ENCODE data around the gene ATP2C2. TPM values are rescaled to one million over a fixed set of nuclear protein-coding genes. Genes with fewer than 3 reads are reported as not detected.

ATP2C2 gene
- total RNA-seq, 1 experiment from 2014 or later = not detected

GRCh38 chr16:84496991-84497390 is 128.7 kb downstream of the ATP2C2 start:
- no peak for TF ChIP-seq CTCF (IDR thresholded peaks at IDR 0.05; ENCODE audit: unreplicated experiment)
- Mint-ChIP-seq H3K9me3 (ENCODE audit: unreplicated experiment) (no peaks in the 10 kb centered on the region), H3K4me3 (ENCODE audit: unreplicated experiment) (no peak overlapping the region), H3K4me1 (ENCODE audit: insufficient read depth, unreplicated experiment) (peaks cover 25% of the 10 kb centered on the region), H3K27ac (ENCODE audit: low read depth, unreplicated experiment) (no peak overlapping the region), H3K27me3 (ENCODE audit: insufficient read depth, unreplicated experiment) (no peaks in the 10 kb centered on the region), H3K36me3 (ENCODE audit: insufficient read depth, unreplicated experiment) (peaks cover 76% of the 10 kb centered on the region)
- DNase-seq (ENCODE audit: unreplicated experiment) = no peak
- BruUV-seq (replicated peaks) = no TSS peak
- ChIA-PET CTCF (interaction anchor here (0.6 to 1.4 kb wide), 5 partner anchors 9 to 414 kb away, joined by 3 to 7 read pairs (median 4); no protein-coding TSS in a partner anchor), POLR2A (interaction anchor here (0.7 to 1.2 kb wide), 2 partner anchors 10 to 287 kb away, joined by 3 to 6 read pairs; no protein-coding TSS in a partner anchor)
- intact Hi-C loops (cut with micrococcal nuclease) = no loop called here

- DNase-seq (ENCODE audit: unreplicated experiment) = no peak
- TF ChIP-seq CTCF (IDR thresholded peaks at IDR 0.05; ENCODE audit: unreplicated experiment) = no peak
- no TSS peak for BruUV-seq (replicated peaks)
- Mint-ChIP-seq H3K4me1 (ENCODE audit: insufficient read depth, unreplicated experiment) (peaks cover 31% of the 10 kb centered on the region), H3K27me3 (ENCODE audit: insufficient read depth, unreplicated experiment) (no peaks in the 10 kb centered on the region), H3K36me3 (ENCODE audit: insufficient read depth, unreplicated experiment) (peaks cover 71% of the 10 kb centered on the region), H3K4me3 (ENCODE audit: unreplicated experiment) (no peak overlapping the region), H3K27ac (ENCODE audit: low read depth, unreplicated experiment) (no peak overlapping the region), H3K9me3 (ENCODE audit: unreplicated experiment) (no peaks in the 10 kb centered on the region)
- CTCF ChIA-PET = interaction anchor here (0.6 to 1.5 kb wide), 9 partner anchors 8 to 502 kb away, joined by 3 to 7 read pairs (median 4); no protein-coding TSS in a partner anchor
- intact Hi-C loops (cut with micrococcal nuclease) = no loop called here
- POLR2A ChIA-PET = interaction anchor here (0.7 to 1.2 kb wide), 2 partner anchors 10 to 287 kb away, joined by 3 to 6 read pairs; no protein-coding TSS in a partner anchor
Observed at GRCh38 chr16:84497418-84498222, 129.3 kb downstream of the ATP2C2 start.

- intact Hi-C loops (cut with micrococcal nuclease) = no loop called here
- no peak overlapping the region for H3K4me3 Mint-ChIP-seq (ENCODE audit: unreplicated experiment)
- H3K27me3 Mint-ChIP-seq (ENCODE audit: insufficient read depth, unreplicated experiment) = no peaks in the 10 kb centered on the region
- no peaks in the 10 kb centered on the region for H3K9me3 Mint-ChIP-seq (ENCODE audit: unreplicated experiment)
- BruUV-seq (replicated peaks) = no TSS peak
- TF ChIP-seq CTCF (IDR thresholded peaks at IDR 0.05; ENCODE audit: unreplicated experiment) = no peak
- no peak overlapping the region for H3K27ac Mint-ChIP-seq (ENCODE audit: low read depth, unreplicated experiment)
- ChIA-PET POLR2A (interaction anchor here (0.6 kb wide), 1 partner anchor 103 kb away, joined by 3 read pairs; no protein-coding TSS in a partner anchor), CTCF (interaction anchor here (0.6 to 1.5 kb wide), 6 partner anchors 12 to 503 kb away, joined by 3 to 6 read pairs (median 4); no protein-coding TSS in a partner anchor)
- H3K4me1 Mint-ChIP-seq (ENCODE audit: insufficient read depth, unreplicated experiment) = peaks cover 37% of the 10 kb centered on the region
- no peak for DNase-seq (ENCODE audit: unreplicated experiment)
- H3K36me3 Mint-ChIP-seq (ENCODE audit: insufficient read depth, unreplicated experiment) = peaks cover 65% of the 10 kb centered on the region
Observed at GRCh38 chr16:84498223-84498610, 129.9 kb downstream of the ATP2C2 start.

- peaks cover 45% of the 10 kb centered on the region for H3K4me1 Mint-ChIP-seq (ENCODE audit: insufficient read depth, unreplicated experiment)
- BruUV-seq (replicated peaks) = no TSS peak
- peak overlapping the region; percentile 31 for H3K27ac Mint-ChIP-seq (ENCODE audit: low read depth, unreplicated experiment)
- no peaks in the 10 kb centered on the region for H3K9me3 Mint-ChIP-seq (ENCODE audit: unreplicated experiment)
- POLR2A ChIA-PET = interaction anchor here (0.6 to 0.7 kb wide), 2 partner anchors 103 to 227 kb away, joined by 3 read pairs; no protein-coding TSS in a partner anchor
- no peak overlapping the region for H3K4me3 Mint-ChIP-seq (ENCODE audit: unreplicated experiment)
- H3K27me3 Mint-ChIP-seq (ENCODE audit: insufficient read depth, unreplicated experiment) = no peaks in the 10 kb centered on the region
- intact Hi-C loops (cut with micrococcal nuclease) = no loop called here
- H3K36me3 Mint-ChIP-seq (ENCODE audit: insufficient read depth, unreplicated experiment) = peaks cover 58% of the 10 kb centered on the region
- peak; percentile 57 for DNase-seq (ENCODE audit: unreplicated experiment)
- CTCF ChIA-PET = interaction anchor here (1.0 to 1.5 kb wide), 5 partner anchors 11 to 227 kb away, joined by 3 to 6 read pairs (median 4); no protein-coding TSS in a partner anchor
- no peak for TF ChIP-seq CTCF (IDR thresholded peaks at IDR 0.05; ENCODE audit: unreplicated experiment)
Observed at GRCh38 chr16:84498859-84499620, 130.7 kb downstream of the ATP2C2 start.

All from MCF 10A (cell line).